Measurements from ENCODE around the gene ABTB2. TPM values are rescaled to one million over a fixed set of nuclear protein-coding genes. Genes with fewer than 3 reads are reported as not detected.

The ABTB2 gene
- total RNA-seq, 1 donor from 2014 or later, result 73.0 TPM

GRCh38 chr11:34323601-34324000 is 34.2 kb downstream of the ABTB2 start:
- ChIA-PET POLR2A (interaction anchor here (0.6 kb wide), 1 partner anchor 89 kb away, joined by 4 read pairs; no protein-coding TSS in a partner anchor), CTCF (no interaction called here)
- Mint-ChIP-seq H3K27me3 (peaks cover 2% of the 10 kb centered on the region), H3K36me3 (ENCODE audit: low read depth) (peaks cover 3% of the 10 kb centered on the region), H3K4me1 (no peaks in the 10 kb centered on the region), H3K9me3 (no peaks in the 10 kb centered on the region), H3K27ac (no peak overlapping the region), H3K4me3 (no peak overlapping the region)
- ATAC-seq (ENCODE audit: low read depth), result no peak
- intact Hi-C loops (cut with micrococcal nuclease), result no loop called here
- no peak for DNase-seq
- no peak for TF ChIP-seq CTCF (IDR thresholded peaks at IDR 0.05)

GRCh38 chr11:34318111-34319037 is 39.4 kb downstream of the ABTB2 start:
- POLR2A ChIA-PET, result interaction anchor here (0.7 to 0.8 kb wide), 2 partner anchors 10 to 148 kb away, joined by 6 to 7 read pairs; no protein-coding TSS in a partner anchor
- Mint-ChIP-seq H3K4me3 (no peak overlapping the region), H3K4me1 (peaks cover 8% of the 10 kb centered on the region), H3K36me3 (ENCODE audit: low read depth) (no peaks in the 10 kb centered on the region), H3K27me3 (peaks cover under 1% of the 10 kb centered on the region), H3K9me3 (no peaks in the 10 kb centered on the region), H3K27ac (no peak overlapping the region)
- CTCF ChIA-PET, result interaction anchor here (0.8 kb wide), 1 partner anchor 144 kb away, joined by 3 read pairs; no protein-coding TSS in a partner anchor
- no peak for TF ChIP-seq CTCF (IDR thresholded peaks at IDR 0.05)
- intact Hi-C loops (cut with micrococcal nuclease), result no loop called here
- no peak for ATAC-seq (ENCODE audit: low read depth)
- no peak for DNase-seq

GRCh38 chr11:34317666-34318065 is 40.1 kb downstream of the ABTB2 start:
- H3K4me3 Mint-ChIP-seq, result no peak overlapping the region
- H3K36me3 Mint-ChIP-seq (ENCODE audit: low read depth), result no peaks in the 10 kb centered on the region
- POLR2A ChIA-PET, result interaction anchor here (0.7 to 0.8 kb wide), 2 partner anchors 9 to 148 kb away, joined by 6 to 7 read pairs; no protein-coding TSS in a partner anchor
- ATAC-seq (ENCODE audit: low read depth) (no peak), DNase-seq (no peak)
- peaks cover 13% of the 10 kb centered on the region for H3K4me1 Mint-ChIP-seq
- no peak for TF ChIP-seq CTCF (IDR thresholded peaks at IDR 0.05)
- no peaks in the 10 kb centered on the region for H3K27me3 Mint-ChIP-seq
- H3K27ac Mint-ChIP-seq, result no peak overlapping the region
- H3K9me3 Mint-ChIP-seq, result no peaks in the 10 kb centered on the region
- CTCF ChIA-PET, result no interaction called here
- intact Hi-C loops (cut with micrococcal nuclease), result no loop called here

- no peaks in the 10 kb centered on the region for H3K9me3 Mint-ChIP-seq
- DNase-seq (no peak), ATAC-seq (ENCODE audit: low read depth) (no peak)
- no peaks in the 10 kb centered on the region for H3K36me3 Mint-ChIP-seq (ENCODE audit: low read depth)
- no peak overlapping the region for H3K4me3 Mint-ChIP-seq
- ChIA-PET POLR2A (no interaction called here), CTCF (no interaction called here)
- no peak for TF ChIP-seq CTCF (IDR thresholded peaks at IDR 0.05)
- H3K4me1 Mint-ChIP-seq, result peaks cover 13% of the 10 kb centered on the region
- no peak overlapping the region for H3K27ac Mint-ChIP-seq
- intact Hi-C loops (cut with micrococcal nuclease), result no loop called here
- no peaks in the 10 kb centered on the region for H3K27me3 Mint-ChIP-seq
Measured at GRCh38 chr11:34317036-34317360, 40.8 kb downstream of the ABTB2 start.

GRCh38 chr11:34316347-34317035 is 41.3 kb downstream of the ABTB2 start:
- H3K27me3 Mint-ChIP-seq, result no peaks in the 10 kb centered on the region
- H3K27ac Mint-ChIP-seq, result no peak overlapping the region
- DNase-seq, result no peak
- intact Hi-C loops (cut with micrococcal nuclease), result no loop called here
- POLR2A ChIA-PET, result no interaction called here
- no peak overlapping the region for H3K4me3 Mint-ChIP-seq
- ATAC-seq (ENCODE audit: low read depth), result no peak
- peaks cover 13% of the 10 kb centered on the region for H3K4me1 Mint-ChIP-seq
- H3K9me3 Mint-ChIP-seq, result no peaks in the 10 kb centered on the region
- TF ChIP-seq CTCF (IDR thresholded peaks at IDR 0.05), result no peak
- no peaks in the 10 kb centered on the region for H3K36me3 Mint-ChIP-seq (ENCODE audit: low read depth)
- CTCF ChIA-PET, result no interaction called here

All from activated B cell treated with CpG ODN at 0.5 μM for 24 hours (primary cell).